HepG2 (cell line): ENCODE data around the gene PSMC3IP. TPM values are rescaled to one million over a fixed set of nuclear protein-coding genes. Genes with fewer than 3 reads are reported as not detected.

Experiments
- ATAC-seq: fragments of 200-7000 bp; cut with Tn5 transposase; 3 replicates; pipeline ENCODE4 v1.9.1; 2020; ENCODE audit warnings: mild to moderate bottlenecking, moderate library complexity
- BruUV-seq: library from RNA; stranded (reverse); fragments of 400-500 nt; replicated peaks from 2 replicates; lab custom pipeline; 2021; lab: Mats Ljungman, UMichigan
- CTCF ChIA-PET: fragments of 300-600 bp; formaldehyde crosslinking; extraction: SDS; loops from one replicate; lab custom pipeline; 2021; ENCODE audit warnings: low total read pairs, inconsistent platforms, low intra/inter-chr PET ratio; lab: Yijun Ruan, JAX
- POLR2A ChIA-PET: fragments of 350-600 bp; sonication (Branson Sonifier 250); formaldehyde crosslinking; loops from one replicate; lab custom pipeline; 2020; ENCODE audit warnings: antibody characterized with exemption, inconsistent platforms; lab: Yijun Ruan, JAX
- DNase-seq: peaks from one replicate; pipeline ENCODE4 v3.0.0-alpha.2; 2015; ENCODE audit warnings: low spot score
- FAIRE-seq: peaks from 3 replicates; lab custom pipeline; 2011; peaks lifted over from hg19 to GRCh38; lab: Jason Lieb, UNC
- H2AFZ ChIP-seq: one replicate; pipeline ENCODE4 v1.6.1; 2011; ENCODE audit warnings: low read length, inconsistent platforms
- H3K27ac ChIP-seq: fragments of 300-600 bp; 3 replicates; pipeline ENCODE4 v1.8.0; 2011; ENCODE audit warnings: mixed run types, mild to moderate bottlenecking, mixed read lengths, low read length, inconsistent platforms; ENCODE audit not compliant: insufficient read depth; ENCODE audit errors: extremely low read length
- H3K27me3 ChIP-seq, 2 experiments: fragments of 200-600 bp in 1 of 2; 2 replicates in 1 of 2; 3 replicates in 1 of 2; pipeline versions ENCODE4 v1.6.0 to v1.8.0; 2011; ENCODE audit warnings: low read length in 2 of 2, mild to moderate bottlenecking in 2 of 2, moderate library complexity in 2 of 2, inconsistent platforms in 1 of 2; ENCODE audit not compliant: insufficient read depth in 2 of 2, control insufficient read depth in 1 of 2
- H3K36me3 ChIP-seq, 2 experiments: fragments of 200-600 bp in 1 of 2; replicated peaks in 1 of 2; 2 replicates in 1 of 2; 3 replicates in 1 of 2; pipeline versions ENCODE4 v1.5.1 to v1.8.0; 2011; ENCODE audit warnings: low read length in 2 of 2, inconsistent platforms in 1 of 2; ENCODE audit not compliant: insufficient read depth in 2 of 2, control insufficient read depth in 1 of 2
- H3K4me1 ChIP-seq: 2 replicates; pipeline ENCODE4 v1.5.1; 2012; ENCODE audit warnings: low read length, inconsistent platforms; ENCODE audit not compliant: insufficient read depth
- H3K4me2 ChIP-seq: 2 replicates; pipeline ENCODE4 v1.6.0; 2011; ENCODE audit warnings: low read depth, low read length, inconsistent platforms
- H3K4me3 ChIP-seq, 3 experiments: fragments of 200-600 bp in 1 of 3; sonication (generic), shearing (Covaris generic) in 1 of 3; replicated peaks in 1 of 3; 2 replicates each; pipeline ENCODE4 v1.5.1; 2011 to 2016; ENCODE audit warnings: low read length in 3 of 3, inconsistent platforms in 2 of 3, low read depth in 2 of 3, mild to moderate bottlenecking in 2 of 3, control low read depth in 1 of 3, mixed read lengths in 1 of 3; ENCODE audit not compliant: insufficient read depth in 1 of 3
- H3K79me2 ChIP-seq: one replicate; pipeline ENCODE4 v1.6.1; 2011; ENCODE audit warnings: low read length, inconsistent platforms; ENCODE audit not compliant: insufficient read depth
- H3K9ac ChIP-seq: 2 replicates; pipeline ENCODE4 v1.6.0; 2011; ENCODE audit warnings: mild to moderate bottlenecking, low read depth, low read length, inconsistent platforms; ENCODE audit not compliant: insufficient read depth
- H3K9me3 ChIP-seq: 2 replicates; pipeline ENCODE4 v1.5.1; 2012; ENCODE audit warnings: mild to moderate bottlenecking, low read length
- H4K20me1 ChIP-seq: 2 replicates; pipeline ENCODE4 v1.6.0; 2011; ENCODE audit warnings: inconsistent platforms, mild to moderate bottlenecking, low read length, moderate library complexity; ENCODE audit not compliant: insufficient read depth
- AGO1 ChIP-seq: fragments of 200-400 bp; formaldehyde crosslinking; IDR thresholded peaks from 2 replicates; pipeline ENCODE4 v1.6.1; 2017; ENCODE audit warnings: mild to moderate bottlenecking, low read depth, low read length, moderate library complexity; ENCODE audit not compliant: poor library complexity, severe bottlenecking
- AGO2 ChIP-seq: fragments of 200-400 bp; formaldehyde crosslinking; optimal IDR thresholded peaks from 2 replicates; pipeline ENCODE3; 2017; ENCODE audit warnings: mild to moderate bottlenecking, low read depth, low read length, moderate library complexity
- EED ChIP-seq: sonication (generic); formaldehyde crosslinking; IDR thresholded peaks from 2 replicates; pipeline ENCODE4 v1.5.0; 2020; ENCODE audit warnings: mild to moderate bottlenecking, missing genetic modification reagents
- ETV6 ChIP-seq: sonication (generic); formaldehyde crosslinking; conservative IDR thresholded peaks from 2 replicates; pipeline ENCODE4 v1.4.0; 2020; ENCODE audit warnings: missing genetic modification reagents
- HNF1B ChIP-seq: sonication (generic); formaldehyde crosslinking; IDR thresholded peaks from 2 replicates; pipeline ENCODE4 v1.5.1; 2020; ENCODE audit warnings: mild to moderate bottlenecking, moderate library complexity, missing genetic modification reagents
- HNF4A ChIP-seq: sonication (generic); formaldehyde crosslinking; IDR thresholded peaks from 2 replicates; pipeline ENCODE4 v1.4.0; 2020; ENCODE audit warnings: missing genetic modification reagents
- HNRNPL ChIP-seq: fragments of 200-400 bp; formaldehyde crosslinking; IDR thresholded peaks from 2 replicates; pipeline ENCODE4 v1.6.1; 2017; ENCODE audit warnings: mild to moderate bottlenecking, low read depth, low read length
- MLLT10 ChIP-seq: sonication (generic); formaldehyde crosslinking; IDR thresholded peaks from 2 replicates; pipeline ENCODE4 v1.4.0; 2020; ENCODE audit warnings: missing genetic modification reagents
- PLSCR1 ChIP-seq: sonication (generic); formaldehyde crosslinking; IDR thresholded peaks from 2 replicates; pipeline ENCODE4 v1.5.0; 2020; ENCODE audit warnings: missing genetic modification reagents, mild to moderate bottlenecking, borderline replicate concordance
- RBFOX2 ChIP-seq: fragments of 200-400 bp; formaldehyde crosslinking; IDR thresholded peaks from 2 replicates; pipeline ENCODE4 v1.6.1; 2017; ENCODE audit warnings: low read depth, mild to moderate bottlenecking, low read length
- SP4 ChIP-seq: sonication (generic); formaldehyde crosslinking; IDR thresholded peaks from 2 replicates; pipeline ENCODE4 v1.8.1; 2023; ENCODE audit warnings: mild to moderate bottlenecking, missing genetic modification reagents
- ZBTB38 ChIP-seq: sonication (generic); formaldehyde crosslinking; IDR thresholded peaks from 2 replicates; pipeline ENCODE4 v1.5.1; 2020; ENCODE audit warnings: mild to moderate bottlenecking, missing genetic modification reagents
- ZFP90 ChIP-seq: sonication (generic); formaldehyde crosslinking; IDR thresholded peaks from 2 replicates; pipeline ENCODE4 v1.8.0; 2022; ENCODE audit warnings: missing genetic modification reagents, mild to moderate bottlenecking, inconsistent platforms, borderline replicate concordance
- ZFYVE20 ChIP-seq: sonication (generic); formaldehyde crosslinking; IDR thresholded peaks from 2 replicates; pipeline ENCODE4 v1.8.0; 2023; ENCODE audit warnings: low read depth, mild to moderate bottlenecking, moderate library complexity, missing genetic modification reagents, borderline replicate concordance
- ZNF160 ChIP-seq: sonication (generic); formaldehyde crosslinking; IDR thresholded peaks from 2 replicates; pipeline ENCODE4 v1.8.0; 2022; ENCODE audit warnings: mild to moderate bottlenecking, inconsistent platforms, missing genetic modification reagents
- ZNF567 ChIP-seq: sonication (generic); formaldehyde crosslinking; IDR thresholded peaks from 2 replicates; pipeline ENCODE4 v1.8.1; 2023; ENCODE audit warnings: mild to moderate bottlenecking, missing genetic modification reagents, borderline replicate concordance
- ZNF574 ChIP-seq: sonication (generic); formaldehyde crosslinking; IDR thresholded peaks from 2 replicates; pipeline ENCODE4 v1.4.0; 2020; ENCODE audit warnings: missing genetic modification reagents
- ZSCAN29 ChIP-seq: sonication (generic); formaldehyde crosslinking; conservative IDR thresholded peaks from 2 replicates; pipeline ENCODE4 v1.4.0; 2020; ENCODE audit warnings: mild to moderate bottlenecking, missing genetic modification reagents
- WGBS: methylation state at CpG from one replicate; pipeline ENCODE4 v1.1.6; 2017; ENCODE audit warnings: low lambda C conversion rate; 5-methylcytosine and 5-hydroxymethylcytosine counted together
- in situ Hi-C: cut with HindIII; loops from 2 replicates; pipeline ENCODE4 v1.10.0; 2017; ENCODE audit warnings: low pct_unique_long_range_greater_than_20kb; ENCODE audit not compliant: extremely low pct_ligation_motif_present
- intact Hi-C: fragments of 100-400 bp; cut with micrococcal nuclease; formaldehyde crosslinking; loops from one replicate; pipeline ENCODE4 v1.10.0; 2022; ENCODE audit not compliant: unreplicated experiment
- polyA plus RNA-seq, 8 experiments: library from polyadenylated mRNA; depleted of rRNA in 3 of 8; stranded (reverse) in 7 of 8; unstranded in 1 of 8; fragments of >200 nt; fragmentation: Illumina TruSeq in 4 of 8; extraction: Trizol in 4 of 8; gene quantifications; 2 replicates each; pipeline versions ENCODE4 v1.2.1 to v1.2.3, GENCODE V29; 2011 to 2016; ENCODE audit warnings: low read depth in 4 of 8, missing spikeins in 1 of 8, mixed read lengths in 1 of 8; ENCODE audit not compliant: insufficient read depth in 1 of 8
- total RNA-seq, 5 experiments: library from RNA; depleted of rRNA; stranded (reverse); fragments of >200 nt; fragmentation: Illumina TruSeq; extraction: Trizol; gene quantifications; 2 replicates each; pipeline ENCODE4 v1.2.3, GENCODE V29; 2016; ENCODE audit warnings: low read depth in 1 of 5

Gene PSMC3IP
- total and polyA plus RNA-seq, 2 of the 13 experiments (the other 11 are each of a cell fraction or from before 2014, with no cell fraction given): 6.5 to 22.4 TPM

GRCh38 chr17:42543190-42544079, 34.1 kb downstream of the PSMC3IP start:
- FAIRE-seq (no peak), DNase-seq (no peak), ATAC-seq (no peak)
- ChIA-PET POLR2A (interaction anchor here (0.9 to 4.0 kb wide), 4 partner anchors 8 to 19 kb away, joined by 3 to 67 read pairs (median 11); no protein-coding TSS in a partner anchor), CTCF (no interaction called here)
- BruUV-seq: no TSS peak
- peak overlapping the region; percentile 9 for H3K9ac ChIP-seq
- in situ Hi-C loops (no loop called here), intact Hi-C loops (no loop called here)
- H3K9me3 ChIP-seq: no peaks in the 10 kb centered on the region
- H3K27me3 ChIP-seq: no peaks in the 10 kb centered on the region
- no peak overlapping the region for H2AFZ ChIP-seq
- no peak overlapping the region for H3K4me3 ChIP-seq
- H4K20me1 ChIP-seq: no peaks in the 10 kb centered on the region
- H3K4me2 ChIP-seq: no peak overlapping the region
- H3K27ac ChIP-seq: peak overlapping the region; percentile 83
- no peaks in the 10 kb centered on the region for H3K79me2 ChIP-seq
- peaks cover 3 to 19% of the 10 kb centered on the region in 2 experiments; a peak in 3 of 5 replicates for H3K36me3 ChIP-seq
- 98% methylated on average over 21 of the region's 39 CpGs for WGBS
- peaks cover 64% of the 10 kb centered on the region for H3K4me1 ChIP-seq
- no peak for TF ChIP-seq HNF1B (CRISPR knock-in tag)
- peak; percentile 77 for TF ChIP-seq AGO2
- peak; percentile 61 for TF ChIP-seq AGO1
- TF ChIP-seq HNF4A (CRISPR knock-in tag): 0 out of 2 replicates have a peak, but pooled peaks have one; percentile 5
- TF ChIP-seq HNRNPL: 0 out of 2 replicates have a peak, but pooled peaks have one; percentile 55
- no peak for TF ChIP-seq ZNF160
- TF ChIP-seq SP4 (CRISPR knock-in tag): peak; percentile 40; the same call in 1 of the 2 replicates
- no peak for TF ChIP-seq ZSCAN29 (CRISPR knock-in tag)
- TF ChIP-seq ETV6 (CRISPR knock-in tag): no peak
- TF ChIP-seq ZNF567 (CRISPR knock-in tag): no peak
- 0 out of 2 replicates have a peak, but pooled peaks have one; percentile 45 for TF ChIP-seq ZFYVE20 (CRISPR knock-in tag)
- TF ChIP-seq RBFOX2: peak; percentile 67
- TF ChIP-seq EED: peak; percentile 48; the same call in 1 of the 2 replicates
- TF ChIP-seq MLLT10 (CRISPR knock-in tag): no peak
- TF ChIP-seq ZFP90 (CRISPR knock-in tag): 0 out of 2 replicates have a peak, but pooled peaks have one; percentile 27
- TF ChIP-seq ZBTB38 (CRISPR knock-in tag): peak; percentile 98
- no peak for TF ChIP-seq PLSCR1 (CRISPR knock-in tag)
- 0 out of 2 replicates have a peak, but pooled peaks have one; percentile 3 for TF ChIP-seq ZNF574 (CRISPR knock-in tag)
